ENCODE results near the gene MRPS33. TPM values are rescaled to one million over a fixed set of nuclear protein-coding genes. Genes with fewer than 3 reads are reported as not detected.
"Not testable (repeated sequence)": the region's sequence is repeated elsewhere in the genome, so short reads cannot be mapped to it uniquely, and the experiment has no call there.

The MRPS33 gene
- total RNA-seq, 2 donors from 2014 or later = 30.0 to 43.0 TPM

DNA sequence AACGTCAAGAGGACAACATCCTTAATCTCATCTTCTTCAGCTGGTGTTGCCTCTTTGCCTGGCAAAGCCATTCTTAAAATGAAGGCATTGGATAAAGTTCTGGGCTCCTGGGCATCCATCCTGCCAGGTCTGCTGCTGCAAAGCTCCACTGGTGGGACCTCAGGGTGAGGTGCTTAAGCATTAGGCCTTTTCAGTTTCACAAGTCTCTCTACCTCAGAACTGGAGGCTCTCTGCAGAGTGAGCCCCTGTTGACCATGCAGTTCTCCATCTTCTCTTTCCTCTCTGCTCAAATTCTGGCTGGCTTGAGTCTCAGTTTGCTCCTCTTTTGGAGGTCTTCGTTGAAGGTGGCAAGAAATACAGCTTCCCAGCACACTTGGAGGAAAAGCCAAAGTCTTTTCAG, 47.3 kb downstream of the MRPS33 start:
- WGBS = 57% methylated on average over 2 of the region's 2 CpGs
- H3K36me3 ChIP-seq = no peaks in the 10 kb centered on the region
- TF ChIP-seq CTCF (IDR thresholded peaks at IDR 0.05) (no peak), POLR2AphosphoS5 (IDR thresholded peaks at IDR 0.05) (no peak), POLR2A (IDR thresholded peaks at IDR 0.05) (no peak)
- no peak for DNase-seq (ENCODE audit: low spot score)
- H3K27ac ChIP-seq = no peak overlapping the region
- no peaks in the 10 kb centered on the region for H3K4me1 ChIP-seq (replicated peaks)
- no peaks in the 10 kb centered on the region for H3K27me3 ChIP-seq (replicated peaks; ENCODE audit: insufficient read depth)
- no peak overlapping the region for H3K4me3 ChIP-seq
- H3K9me3 ChIP-seq = no peaks in the 10 kb centered on the region
- intact Hi-C loops (cut with DNase I) = no loop called here

- H3K36me3 ChIP-seq = no peaks in the 10 kb centered on the region
- H3K27me3 ChIP-seq (replicated peaks; ENCODE audit: insufficient read depth) = no peaks in the 10 kb centered on the region
- intact Hi-C loops (cut with DNase I) = no loop called here
- H3K27ac ChIP-seq = no peak overlapping the region
- no peaks in the 10 kb centered on the region for H3K9me3 ChIP-seq
- WGBS = 60% methylated on average over 5 of the region's 5 CpGs
- TF ChIP-seq CTCF (IDR thresholded peaks at IDR 0.05) (no peak), POLR2A (IDR thresholded peaks at IDR 0.05) (no peak), POLR2AphosphoS5 (IDR thresholded peaks at IDR 0.05) (no peak)
- no peak for DNase-seq (ENCODE audit: low spot score)
- H3K4me1 ChIP-seq (replicated peaks) = no peaks in the 10 kb centered on the region
- no peak overlapping the region for H3K4me3 ChIP-seq
Observed at GRCh38 chr7:140966561-140967233, 48.1 kb downstream of the MRPS33 start.

- no peaks in the 10 kb centered on the region for H3K36me3 ChIP-seq
- DNase-seq (ENCODE audit: low spot score) = no peak
- intact Hi-C loops (cut with DNase I) = no loop called here
- no peaks in the 10 kb centered on the region for H3K4me1 ChIP-seq (replicated peaks)
- H3K9me3 ChIP-seq = no peaks in the 10 kb centered on the region
- WGBS = 98% methylated on average over 4 of the region's 4 CpGs
- H3K27me3 ChIP-seq (replicated peaks; ENCODE audit: insufficient read depth) = no peaks in the 10 kb centered on the region
- H3K27ac ChIP-seq = no peak overlapping the region
- H3K4me3 ChIP-seq = no peak overlapping the region
- TF ChIP-seq POLR2AphosphoS5 (IDR thresholded peaks at IDR 0.05) (no peak), POLR2A (IDR thresholded peaks at IDR 0.05) (no peak), CTCF (IDR thresholded peaks at IDR 0.05) (no peak)
Observed at GRCh38 chr7:140961117-140961516, 53.6 kb downstream of the MRPS33 start.

DNA sequence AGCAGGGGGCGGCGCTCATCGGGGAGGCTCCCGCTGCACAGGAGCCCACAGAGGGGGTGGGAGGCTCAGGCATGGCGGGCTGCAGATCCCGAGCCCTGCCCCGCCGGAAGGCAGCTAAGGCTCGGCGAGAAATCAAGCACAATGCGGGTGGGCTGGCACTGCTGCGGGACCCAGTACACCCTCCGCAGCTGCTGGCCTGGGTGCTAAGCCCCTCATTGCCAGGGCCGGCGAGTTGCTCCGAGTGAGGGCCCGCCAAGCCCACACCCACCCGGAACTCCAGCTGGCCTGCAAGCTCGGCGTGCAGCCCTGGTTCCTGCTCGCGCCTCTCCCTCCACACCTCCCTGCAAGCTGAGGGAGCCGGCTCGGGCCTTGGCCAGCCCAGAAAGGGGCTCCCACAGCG, 57.8 kb downstream of the MRPS33 start:
- WGBS = 91% methylated on average over 25 of the region's 25 CpGs
- DNase-seq (ENCODE audit: low spot score); intact Hi-C loops (cut with DNase I); H3K27me3 ChIP-seq (replicated peaks; ENCODE audit: insufficient read depth); H3K4me3 ChIP-seq; H3K4me1 ChIP-seq (replicated peaks); H3K27ac ChIP-seq; H3K9me3 ChIP-seq; H3K36me3 ChIP-seq: not testable (repeated sequence)

Small RNAs within 50 kb of the gene (small RNA-seq; reads per million reads assigned to genes)
- gene RNU4-74P = 0 reads per million in 2 donors

Other genes starting within 250 kb of the MRPS33 start
- gene BRAF, start 90.0 kb downstream of the MRPS33 start, total RNA-seq = 10 to 100 TPM; 30.8 to 52.9 TPM
- 1 to 10 TPM; 3.4 to 5.2 TPM for gene TMEM178B, start 59.1 kb upstream of the MRPS33 start, total RNA-seq